ENCODE measurements around the gene DCTN5. TPM values are rescaled to one million over a fixed set of nuclear protein-coding genes. Genes with fewer than 3 reads are reported as not detected.

The DCTN5 gene
- total RNA-seq, 2 donors from 2014 or later: 14.3 to 23.4 TPM

DNA sequence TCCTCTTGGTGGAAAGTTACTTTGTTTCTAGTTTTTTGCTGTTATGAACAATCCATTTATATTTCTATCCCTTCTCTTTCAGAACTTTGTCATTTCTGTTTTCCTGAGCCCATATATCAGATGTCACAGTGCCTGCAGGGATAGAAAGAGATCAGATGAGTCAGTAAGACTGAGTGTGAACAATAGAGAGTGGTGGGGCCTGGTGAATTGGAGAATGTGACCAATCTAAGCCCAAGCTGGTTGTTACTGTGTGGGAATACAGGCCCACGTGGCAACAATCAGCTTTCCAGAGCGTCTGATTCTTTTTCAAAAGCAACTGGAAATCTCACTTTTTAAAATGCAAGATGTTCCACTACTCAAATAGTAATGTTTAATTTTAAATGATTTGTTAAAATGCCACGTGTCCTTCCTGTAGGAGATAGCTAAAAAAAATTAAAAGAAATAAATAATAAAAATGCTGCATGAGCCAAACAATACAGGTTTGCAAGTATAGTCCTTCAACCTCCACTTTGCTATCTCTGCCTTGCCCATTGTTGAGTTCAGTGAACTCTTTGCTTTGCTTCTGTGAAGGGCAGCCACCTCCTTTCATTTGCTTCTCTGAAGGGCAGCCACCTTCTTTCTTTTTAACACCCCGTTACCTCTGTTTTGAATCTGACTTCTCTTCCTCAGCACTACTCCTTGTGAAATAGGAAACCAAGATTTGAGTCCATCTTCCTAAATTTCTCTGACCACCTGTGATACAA, 9.6 kb downstream of the DCTN5 start:
- no peak overlapping the region for H3K27ac ChIP-seq
- no peaks in the 10 kb centered on the region for H3K27me3 ChIP-seq
- 85 to 87% methylated on average over 4 of the region's 4 CpGs for WGBS, 2 donors
- peaks cover 0 to 4% of the 10 kb centered on the region in 2 donors for H3K36me3 ChIP-seq (replicated peaks in 1 of 2; ENCODE audit: insufficient read depth in 1 of 2, low read depth in 2 of 2)
- H3K4me1 ChIP-seq: no peaks in the 10 kb centered on the region
- ATAC-seq (no peak), DNase-seq (no peak)
- TF ChIP-seq, protein P1, sequence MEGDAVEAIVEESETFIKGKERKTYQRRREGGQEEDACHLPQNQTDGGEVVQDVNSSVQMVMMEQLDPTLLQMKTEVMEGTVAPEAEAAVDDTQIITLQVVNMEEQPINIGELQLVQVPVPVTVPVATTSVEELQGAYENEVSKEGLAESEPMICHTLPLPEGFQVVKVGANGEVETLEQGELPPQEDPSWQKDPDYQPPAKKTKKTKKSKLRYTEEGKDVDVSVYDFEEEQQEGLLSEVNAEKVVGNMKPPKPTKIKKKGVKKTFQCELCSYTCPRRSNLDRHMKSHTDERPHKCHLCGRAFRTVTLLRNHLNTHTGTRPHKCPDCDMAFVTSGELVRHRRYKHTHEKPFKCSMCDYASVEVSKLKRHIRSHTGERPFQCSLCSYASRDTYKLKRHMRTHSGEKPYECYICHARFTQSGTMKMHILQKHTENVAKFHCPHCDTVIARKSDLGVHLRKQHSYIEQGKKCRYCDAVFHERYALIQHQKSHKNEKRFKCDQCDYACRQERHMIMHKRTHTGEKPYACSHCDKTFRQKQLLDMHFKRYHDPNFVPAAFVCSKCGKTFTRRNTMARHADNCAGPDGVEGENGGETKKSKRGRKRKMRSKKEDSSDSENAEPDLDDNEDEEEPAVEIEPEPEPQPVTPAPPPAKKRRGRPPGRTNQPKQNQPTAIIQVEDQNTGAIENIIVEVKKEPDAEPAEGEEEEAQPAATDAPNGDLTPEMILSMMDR (IDR thresholded peaks at IDR 0.05): no peak
- no peak for TF ChIP-seq POLR2A (IDR thresholded peaks at IDR 0.05)
- no peaks in the 10 kb centered on the region for H3K9me3 ChIP-seq
- H3K4me3 ChIP-seq: no peak overlapping the region
- intact Hi-C loops (cut with DNase I): no loop called here

DNA sequence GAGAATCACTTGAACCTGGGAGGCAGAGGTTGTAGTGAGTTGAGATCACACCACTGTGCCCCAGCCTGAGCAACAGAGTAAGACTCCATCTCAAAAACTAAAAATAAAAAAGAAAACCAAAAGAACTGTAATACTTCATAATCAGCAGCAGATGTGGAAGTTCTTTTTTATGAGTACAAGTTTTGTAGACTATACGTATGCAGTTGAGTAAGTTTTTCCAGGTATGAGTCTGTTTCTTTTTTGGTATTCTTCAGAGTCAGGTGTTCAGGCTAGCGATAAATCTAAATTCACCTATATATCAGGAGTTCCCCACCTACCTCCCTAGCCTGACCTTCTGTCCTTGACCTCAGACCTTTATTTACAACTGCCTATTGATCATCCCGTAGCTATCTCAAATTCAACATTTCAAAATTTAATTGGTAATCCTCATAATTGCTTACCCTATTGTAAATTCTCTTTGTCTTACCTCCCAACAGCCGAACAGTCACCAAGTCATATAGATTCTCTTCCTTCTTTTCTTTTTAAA, 10.7 kb downstream of the DCTN5 start:
- Histone ChIP-seq H3K4me3 (no peak overlapping the region), H3K27me3 (no peaks in the 10 kb centered on the region), H3K4me1 (no peaks in the 10 kb centered on the region), H3K9me3 (no peaks in the 10 kb centered on the region), H3K27ac (no peak overlapping the region), H3K36me3 (replicated peaks in 1 of 2; ENCODE audit: insufficient read depth in 1 of 2, low read depth in 2 of 2) (peaks cover 0 to 4% of the 10 kb centered on the region in 2 donors)
- TF ChIP-seq POLR2A (IDR thresholded peaks at IDR 0.05): no peak
- TF ChIP-seq, protein P1 (IDR thresholded peaks at IDR 0.05): no peak
- intact Hi-C loops (cut with DNase I): no loop called here
- 89 to 92% methylated on average over 4 of the region's 4 CpGs for WGBS, 2 donors
- ATAC-seq: no peak
- DNase-seq: no peak

- no peak overlapping the region for H3K4me3 ChIP-seq
- no peak overlapping the region for H3K27ac ChIP-seq
- intact Hi-C loops (cut with DNase I): no loop called here
- H3K27me3 ChIP-seq: no peaks in the 10 kb centered on the region
- DNase-seq: no peak
- TF ChIP-seq, protein P1 (IDR thresholded peaks at IDR 0.05): no peak
- TF ChIP-seq POLR2A (IDR thresholded peaks at IDR 0.05): no peak
- 91 to 94% methylated on average over 2 of the region's 2 CpGs for WGBS, 2 donors
- H3K36me3 ChIP-seq (replicated peaks in 1 of 2; ENCODE audit: insufficient read depth in 1 of 2, low read depth in 2 of 2): peaks cover 5 to 23% of the 10 kb centered on the region in 2 donors
- ATAC-seq: no peak
- no peaks in the 10 kb centered on the region for H3K9me3 ChIP-seq
- H3K4me1 ChIP-seq: no peaks in the 10 kb centered on the region
Observed at GRCh38 chr16:23663918-23664317, 22.7 kb downstream of the DCTN5 start.

DNA sequence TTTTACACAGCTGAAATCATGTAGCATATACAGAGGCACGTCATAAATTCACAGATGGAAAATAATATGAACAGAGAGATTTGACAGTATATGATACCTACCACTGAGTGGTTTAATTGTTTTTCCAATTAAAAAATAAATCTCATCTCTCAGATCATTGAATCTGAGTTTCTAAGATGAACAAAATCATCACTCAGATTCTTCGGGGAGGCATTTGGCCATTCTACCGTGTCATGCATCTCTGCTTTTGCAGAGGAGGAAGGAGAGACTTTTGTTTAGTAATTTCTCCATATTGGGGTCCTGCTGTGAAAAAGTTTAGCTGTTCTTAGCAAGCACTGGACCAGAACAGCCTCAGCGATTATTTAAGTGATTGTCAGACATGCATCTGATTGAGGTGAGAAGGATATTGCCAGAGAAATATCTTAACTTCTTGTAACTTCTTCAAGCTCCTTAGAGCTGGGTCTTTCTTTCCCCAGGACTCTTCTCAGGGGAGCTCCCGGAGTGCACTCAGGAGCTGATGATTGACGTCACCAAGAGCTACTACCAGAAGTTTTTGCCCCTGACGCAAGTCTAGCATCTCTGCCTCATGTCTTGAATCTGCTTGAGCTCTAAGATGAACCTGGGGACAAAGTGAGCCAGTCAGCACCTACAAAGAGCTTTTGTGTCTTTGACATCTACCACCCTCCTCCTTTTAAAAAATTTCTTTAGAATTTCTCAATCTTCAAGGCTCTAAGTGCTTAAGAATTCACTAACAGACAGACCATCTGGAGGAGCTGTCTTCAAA, 25.5 kb downstream of the DCTN5 start:
- Histone ChIP-seq H3K36me3 (replicated peaks in 1 of 2; ENCODE audit: insufficient read depth in 1 of 2, low read depth in 2 of 2) (peaks cover 0 to 13% of the 10 kb centered on the region in 2 donors), H3K27me3 (no peaks in the 10 kb centered on the region), H3K9me3 (no peaks in the 10 kb centered on the region), H3K4me3 (no peak overlapping the region), H3K27ac (no peak overlapping the region), H3K4me1 (no peaks in the 10 kb centered on the region)
- ATAC-seq (no peak), DNase-seq (no peak)
- intact Hi-C loops (cut with DNase I): no loop called here
- 91 to 95% methylated on average over 7 of the region's 7 CpGs for WGBS, 2 donors
- TF ChIP-seq, protein P1 (IDR thresholded peaks at IDR 0.05): no peak
- no peak for TF ChIP-seq POLR2A (IDR thresholded peaks at IDR 0.05)

Measured in body of pancreas (tissue), 4 donors.